DOHH2 (cell line): ENCODE data around the gene GKN2.

Experiments
- CTCF ChIP-seq: fragments of 200-600 bp; sonication (generic); IDR thresholded peaks from one replicate; pipeline ENCODE4 v1.5.1; 2014; ENCODE audit warnings: antibody characterized with exemption, mild to moderate bottlenecking, low read depth, low read length; ENCODE audit not compliant: poor library complexity, severe bottlenecking
- EZH2phosphoT487 ChIP-seq: fragments of 200-600 bp; sonication (generic); IDR thresholded peaks from 2 replicates; pipeline ENCODE4 v1.6.1; 2017; ENCODE audit warnings: borderline replicate concordance, mild to moderate bottlenecking, antibody characterized with exemption, low read length, moderate library complexity, mixed read lengths

GRCh38 chr2:68931799-68932198 is 20.9 kb downstream of the GKN2 start:
- TF ChIP-seq CTCF (no peak), EZH2phosphoT487 (no peak)
